WTC11 (cell line): Measurements from ENCODE around the gene TNNT1. TPM values are rescaled to one million over a fixed set of nuclear protein-coding genes. Genes with fewer than 3 reads are reported as not detected.

ENCODE experiments used
- ATAC-seq: fragments of 200-7000 bp; cut with Tn5 transposase; 2 replicates; pipeline ENCODE4 v1.10.0; 2021; ENCODE audit warnings: mild to moderate bottlenecking, moderate library complexity
- CTCF ChIA-PET: fragments of 300-600 bp; sonication (Branson Sonifier 250); formaldehyde crosslinking; loops from one replicate; lab custom pipeline; 2021; ENCODE audit warnings: antibody characterized with exemption; lab: Charles Lee
- POLR2A ChIA-PET: fragments of 350-600 bp; sonication (Branson Sonifier 250); formaldehyde crosslinking; loops from one replicate; lab custom pipeline; 2021; ENCODE audit warnings: antibody characterized with exemption; lab: Charles Lee
- DNase-seq: peaks from one replicate; pipeline ENCODE4 v3.0.0; 2021; ENCODE audit warnings: low spot score
- H3K27ac Mint-ChIP-seq: 2 replicates; pipeline ENCODE4 v1.8.0; 2021; ENCODE audit warnings: mixed read lengths
- H3K27me3 Mint-ChIP-seq: 2 replicates; pipeline ENCODE4 v1.8.0; 2021; ENCODE audit warnings: low read depth, mild to moderate bottlenecking, moderate library complexity, mixed read lengths
- H3K36me3 Mint-ChIP-seq: 2 replicates; pipeline ENCODE4 v1.8.0; 2021; ENCODE audit warnings: mixed read lengths
- H3K4me1 Mint-ChIP-seq: 2 replicates; pipeline ENCODE4 v1.8.0; 2022; ENCODE audit warnings: mixed read lengths
- H3K4me3 Mint-ChIP-seq: 2 replicates; pipeline ENCODE4 v1.8.0; 2021; ENCODE audit warnings: mild to moderate bottlenecking, moderate library complexity, mixed read lengths
- H3K9me3 Mint-ChIP-seq: 2 replicates; pipeline ENCODE4 v1.8.0; 2021; ENCODE audit warnings: mixed read lengths
- ESRRA ChIP-seq: sonication (generic); formaldehyde crosslinking; IDR thresholded peaks from 2 replicates; pipeline ENCODE4 v1.8.1; 2022; ENCODE audit warnings: mild to moderate bottlenecking, missing genetic modification reagents, borderline replicate concordance
- FOXK1 ChIP-seq: sonication (generic); formaldehyde crosslinking; IDR thresholded peaks from 2 replicates; pipeline ENCODE4 v1.8.0; 2022; ENCODE audit warnings: mild to moderate bottlenecking, moderate library complexity, missing genetic modification reagents
- FOXP1 ChIP-seq: sonication (generic); formaldehyde crosslinking; IDR thresholded peaks from 2 replicates; pipeline ENCODE4 v1.8.0; 2022; ENCODE audit warnings: missing genetic modification reagents, mild to moderate bottlenecking, moderate library complexity, borderline replicate concordance
- NR3C1 ChIP-seq: sonication (generic); formaldehyde crosslinking; conservative IDR thresholded peaks from 2 replicates; pipeline ENCODE4 v1.8.1; 2023; ENCODE audit warnings: low read depth, mild to moderate bottlenecking, missing genetic modification reagents
- OVOL2 ChIP-seq: fragments of 250-450 bp; sonication (Bioruptor Pico); IDR thresholded peaks from 2 replicates; pipeline ENCODE4 v1.9.0; 2021; ENCODE audit warnings: mild to moderate bottlenecking, borderline replicate concordance
- RELA ChIP-seq: sonication (generic); formaldehyde crosslinking; IDR thresholded peaks from 2 replicates; pipeline ENCODE4 v1.8.1; 2022; ENCODE audit warnings: missing genetic modification reagents, mild to moderate bottlenecking, borderline replicate concordance
- SMAD3 ChIP-seq: sonication (generic); formaldehyde crosslinking; IDR thresholded peaks from 2 replicates; pipeline ENCODE4 v1.8.0; 2022; ENCODE audit warnings: missing genetic modification reagents, mild to moderate bottlenecking, borderline replicate concordance
- SOX15 ChIP-seq: fragments of 250-450 bp; sonication (Bioruptor Pico); IDR thresholded peaks from 2 replicates; pipeline ENCODE4 v1.9.0; 2021; ENCODE audit warnings: mild to moderate bottlenecking
- ZNF219 ChIP-seq: sonication (generic); formaldehyde crosslinking; IDR thresholded peaks from 2 replicates; pipeline ENCODE4 v1.8.0; 2023; ENCODE audit warnings: missing genetic modification reagents, mild to moderate bottlenecking, borderline replicate concordance
- ZNF232 ChIP-seq: sonication (generic); formaldehyde crosslinking; IDR thresholded peaks from 2 replicates; pipeline ENCODE4 v1.8.0; 2022; ENCODE audit warnings: mild to moderate bottlenecking, missing genetic modification reagents
- total RNA-seq: library from RNA; stranded (reverse); gene quantifications from 3 replicates; pipeline ENCODE4 v1.2.3, GENCODE V29; 2021
- TF ChIP-seq, protein P1 (sequence below): fragments of 200-600 bp; IDR thresholded peaks from 2 replicates; pipeline ENCODE4 v1.8.0; 2022; ENCODE audit warnings: antibody characterized with exemption
- TF ChIP-seq, protein P2 (sequence below): sonication (generic); formaldehyde crosslinking; IDR thresholded peaks from 2 replicates; pipeline ENCODE4 v1.8.1; 2023; ENCODE audit warnings: mild to moderate bottlenecking, missing genetic modification reagents
- TF ChIP-seq, protein P3 (sequence below): fragments of 250-450 bp; sonication (Bioruptor Pico); IDR thresholded peaks from 2 replicates; pipeline ENCODE4 v1.9.0; 2021; ENCODE audit warnings: moderate library complexity, mild to moderate bottlenecking, inconsistent platforms, borderline replicate concordance
- TF ChIP-seq, protein P4 (sequence below): sonication (generic); formaldehyde crosslinking; IDR thresholded peaks from 2 replicates; pipeline ENCODE4 v1.8.1; 2022; ENCODE audit warnings: missing genetic modification reagents, borderline replicate concordance
- TF ChIP-seq, protein P5 (sequence below): sonication (generic); formaldehyde crosslinking; IDR thresholded peaks from 2 replicates; pipeline ENCODE4 v1.8.1; 2022; ENCODE audit warnings: mild to moderate bottlenecking, missing genetic modification reagents, moderate library complexity, borderline replicate concordance

The TNNT1 gene
- total RNA-seq, 1 experiment from 2014 or later = 50.6 TPM

DNA sequence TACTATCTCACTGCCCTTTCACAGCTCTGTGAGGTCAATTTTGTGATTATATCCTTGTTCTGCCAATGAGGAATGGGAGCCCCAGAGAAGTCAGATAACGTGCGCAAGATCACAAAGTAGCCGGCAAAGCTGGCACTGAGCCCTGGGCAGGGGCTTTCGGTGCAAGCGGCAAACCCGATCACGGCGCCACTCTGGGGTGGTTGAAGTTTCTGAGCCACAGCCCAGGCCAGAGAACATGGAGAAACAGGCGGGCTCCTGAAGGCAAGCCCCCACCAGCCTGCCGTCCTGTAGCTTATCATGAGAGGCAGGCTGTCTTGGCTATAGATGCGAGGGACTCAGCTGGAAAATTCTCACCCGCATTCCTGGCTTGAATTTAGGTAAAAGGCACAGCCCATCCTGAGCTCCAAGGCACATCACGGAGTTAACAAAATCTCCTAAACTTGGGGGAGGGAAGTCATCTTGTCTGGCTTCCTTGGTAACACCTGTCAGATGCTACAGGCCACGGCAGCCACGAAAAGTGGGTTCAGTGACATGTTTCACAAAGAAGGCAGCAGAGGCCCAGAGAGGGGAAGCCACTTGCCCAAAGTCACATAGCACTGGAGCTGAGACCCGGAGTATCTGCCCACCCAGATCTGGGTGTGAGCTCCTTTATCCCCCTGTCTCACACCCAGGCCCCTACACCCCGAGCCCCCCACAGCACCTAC lies 12.5 kb downstream of the TNNT1 start:
- no peak overlapping the region for H3K4me3 Mint-ChIP-seq
- H3K4me1 Mint-ChIP-seq = peaks cover 32% of the 10 kb centered on the region
- no peak overlapping the region for H3K27ac Mint-ChIP-seq
- no peaks in the 10 kb centered on the region for H3K9me3 Mint-ChIP-seq
- ChIA-PET CTCF (interaction anchor here (1.0 to 4.5 kb wide), 4 partner anchors 10 to 40 kb away, joined by 3 to 29 read pairs (median 8); partner anchors contain the start of gene DNAAF3), POLR2A (interaction anchor here (1.8 kb wide), 1 partner anchor 10 kb away, joined by 5 read pairs; no protein-coding TSS in a partner anchor)
- peaks cover 7% of the 10 kb centered on the region for H3K36me3 Mint-ChIP-seq
- no peak for DNase-seq
- H3K27me3 Mint-ChIP-seq = peaks cover 6% of the 10 kb centered on the region
- ATAC-seq = no peak
- no peak for TF ChIP-seq OVOL2

DNA sequence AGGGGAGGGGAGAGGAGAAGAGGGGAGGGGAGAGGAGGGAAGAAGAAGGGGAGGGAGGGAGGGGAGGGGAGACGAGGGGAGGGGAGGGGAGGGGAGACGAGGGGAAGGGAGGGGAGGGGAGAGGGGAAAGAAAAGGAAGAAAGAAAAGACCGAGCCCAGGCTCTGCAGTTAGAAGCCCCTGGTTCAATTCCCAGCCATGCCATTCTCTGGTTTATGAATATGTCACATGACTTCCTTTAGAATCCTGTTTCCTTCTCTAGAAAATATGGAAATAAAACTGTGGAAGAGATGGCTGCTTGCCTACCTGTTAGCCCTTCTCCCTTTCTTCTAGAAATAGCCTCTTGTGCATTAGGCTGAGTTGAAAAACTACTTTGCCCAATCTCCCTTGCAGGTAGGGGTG lies 14.3 kb downstream of the TNNT1 start:
- CTCF ChIA-PET = interaction anchor here (0.6 to 4.5 kb wide), 9 partner anchors 12 to 254 kb away, joined by 3 to 29 read pairs (median 4); no protein-coding TSS in a partner anchor
- Mint-ChIP-seq H3K4me3 (no peak overlapping the region), H3K36me3 (peaks cover 3% of the 10 kb centered on the region; the same call in 1 of the 2 replicates), H3K9me3 (no peaks in the 10 kb centered on the region), H3K27me3 (no peaks in the 10 kb centered on the region), H3K27ac (no peak overlapping the region), H3K4me1 (peaks cover 27% of the 10 kb centered on the region)
- no peak for ATAC-seq
- TF ChIP-seq SOX15 (CRISPR knock-in tag) = no peak
- TF ChIP-seq, protein P1, sequence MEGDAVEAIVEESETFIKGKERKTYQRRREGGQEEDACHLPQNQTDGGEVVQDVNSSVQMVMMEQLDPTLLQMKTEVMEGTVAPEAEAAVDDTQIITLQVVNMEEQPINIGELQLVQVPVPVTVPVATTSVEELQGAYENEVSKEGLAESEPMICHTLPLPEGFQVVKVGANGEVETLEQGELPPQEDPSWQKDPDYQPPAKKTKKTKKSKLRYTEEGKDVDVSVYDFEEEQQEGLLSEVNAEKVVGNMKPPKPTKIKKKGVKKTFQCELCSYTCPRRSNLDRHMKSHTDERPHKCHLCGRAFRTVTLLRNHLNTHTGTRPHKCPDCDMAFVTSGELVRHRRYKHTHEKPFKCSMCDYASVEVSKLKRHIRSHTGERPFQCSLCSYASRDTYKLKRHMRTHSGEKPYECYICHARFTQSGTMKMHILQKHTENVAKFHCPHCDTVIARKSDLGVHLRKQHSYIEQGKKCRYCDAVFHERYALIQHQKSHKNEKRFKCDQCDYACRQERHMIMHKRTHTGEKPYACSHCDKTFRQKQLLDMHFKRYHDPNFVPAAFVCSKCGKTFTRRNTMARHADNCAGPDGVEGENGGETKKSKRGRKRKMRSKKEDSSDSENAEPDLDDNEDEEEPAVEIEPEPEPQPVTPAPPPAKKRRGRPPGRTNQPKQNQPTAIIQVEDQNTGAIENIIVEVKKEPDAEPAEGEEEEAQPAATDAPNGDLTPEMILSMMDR = no peak
- TF ChIP-seq FOXP1 (CRISPR knock-in tag) = no peak
- TF ChIP-seq FOXK1 = no peak
- TF ChIP-seq, protein P2, sequence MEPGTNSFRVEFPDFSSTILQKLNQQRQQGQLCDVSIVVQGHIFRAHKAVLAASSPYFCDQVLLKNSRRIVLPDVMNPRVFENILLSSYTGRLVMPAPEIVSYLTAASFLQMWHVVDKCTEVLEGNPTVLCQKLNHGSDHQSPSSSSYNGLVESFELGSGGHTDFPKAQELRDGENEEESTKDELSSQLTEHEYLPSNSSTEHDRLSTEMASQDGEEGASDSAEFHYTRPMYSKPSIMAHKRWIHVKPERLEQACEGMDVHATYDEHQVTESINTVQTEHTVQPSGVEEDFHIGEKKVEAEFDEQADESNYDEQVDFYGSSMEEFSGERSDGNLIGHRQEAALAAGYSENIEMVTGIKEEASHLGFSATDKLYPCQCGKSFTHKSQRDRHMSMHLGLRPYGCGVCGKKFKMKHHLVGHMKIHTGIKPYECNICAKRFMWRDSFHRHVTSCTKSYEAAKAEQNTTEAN (CRISPR knock-in tag) = no peak
- POLR2A ChIA-PET = no interaction called here
- DNase-seq = no peak

DNA sequence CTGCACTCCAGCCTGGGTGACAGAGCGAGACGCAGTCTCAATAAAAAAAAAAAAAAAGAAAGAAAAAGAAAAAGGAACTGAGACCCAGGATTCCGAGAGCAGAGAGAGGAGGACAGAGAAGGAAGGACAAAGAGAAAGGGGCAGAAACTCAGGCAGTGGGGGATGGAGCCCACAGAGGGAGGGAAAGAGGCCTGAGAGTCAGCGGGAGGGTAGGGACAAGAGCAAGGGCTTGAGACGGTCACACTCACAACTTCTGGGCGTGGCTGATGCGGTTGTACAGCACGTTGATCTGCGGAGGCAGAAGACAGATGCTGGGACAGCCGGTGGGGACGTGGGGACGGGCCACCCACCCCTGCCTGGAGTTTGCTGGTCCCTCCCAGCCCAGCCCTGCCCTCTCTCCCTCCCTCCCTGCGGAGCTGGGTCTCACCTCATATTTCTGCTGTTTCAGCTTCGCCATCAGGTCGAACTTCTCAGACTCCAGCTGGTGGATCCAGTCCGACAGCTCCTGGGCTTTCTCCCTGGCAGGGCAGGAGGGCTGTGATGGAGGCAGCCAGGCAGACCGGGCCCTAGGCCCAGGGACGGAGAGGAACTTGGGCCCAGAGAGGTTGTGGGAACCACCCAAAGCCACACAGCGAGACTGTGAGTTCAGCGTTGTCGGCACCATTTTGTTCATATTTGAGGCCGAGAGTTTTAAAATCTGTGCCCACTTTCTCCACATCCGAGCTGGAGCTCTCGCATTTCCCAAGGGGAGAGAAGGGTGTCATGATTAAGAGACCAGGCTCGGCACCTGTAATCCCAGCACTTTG lies 15.2 kb downstream of the TNNT1 start:
- ChIA-PET POLR2A (interaction anchor here (0.6 to 1.1 kb wide), 3 partner anchors 13 to 126 kb away, joined by 3 to 6 read pairs (median 4); no protein-coding TSS in a partner anchor), CTCF (interaction anchor here (0.6 to 4.5 kb wide), 10 partner anchors 13 to 505 kb away, joined by 3 to 29 read pairs (median 8); partner anchors contain the start of genes PPP1R12C and RDH13)
- Mint-ChIP-seq H3K36me3 (peaks cover 3% of the 10 kb centered on the region; the same call in 1 of the 2 replicates), H3K27me3 (no peaks in the 10 kb centered on the region; the same call in none of the 2 replicates)
- TF ChIP-seq, protein P3, sequence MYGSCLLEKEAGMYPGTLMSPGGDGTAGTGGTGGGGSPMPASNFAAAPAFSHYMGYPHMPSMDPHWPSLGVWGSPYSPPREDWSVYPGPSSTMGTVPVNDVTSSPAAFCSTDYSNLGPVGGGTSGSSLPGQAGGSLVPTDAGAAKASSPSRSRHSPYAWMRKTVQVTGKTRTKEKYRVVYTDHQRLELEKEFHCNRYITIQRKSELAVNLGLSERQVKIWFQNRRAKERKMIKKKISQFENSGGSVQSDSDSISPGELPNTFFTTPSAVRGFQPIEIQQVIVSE (CRISPR knock-in tag) = no peak
- TF ChIP-seq, all 79 proteins: peak for 0
- no peaks in the 10 kb centered on the region for H3K9me3 Mint-ChIP-seq
- H3K4me1 Mint-ChIP-seq = peaks cover 33% of the 10 kb centered on the region
- DNase-seq = no peak
- H3K4me3 Mint-ChIP-seq = no peak overlapping the region
- no peak for ATAC-seq
- H3K27ac Mint-ChIP-seq = no peak overlapping the region

DNA sequence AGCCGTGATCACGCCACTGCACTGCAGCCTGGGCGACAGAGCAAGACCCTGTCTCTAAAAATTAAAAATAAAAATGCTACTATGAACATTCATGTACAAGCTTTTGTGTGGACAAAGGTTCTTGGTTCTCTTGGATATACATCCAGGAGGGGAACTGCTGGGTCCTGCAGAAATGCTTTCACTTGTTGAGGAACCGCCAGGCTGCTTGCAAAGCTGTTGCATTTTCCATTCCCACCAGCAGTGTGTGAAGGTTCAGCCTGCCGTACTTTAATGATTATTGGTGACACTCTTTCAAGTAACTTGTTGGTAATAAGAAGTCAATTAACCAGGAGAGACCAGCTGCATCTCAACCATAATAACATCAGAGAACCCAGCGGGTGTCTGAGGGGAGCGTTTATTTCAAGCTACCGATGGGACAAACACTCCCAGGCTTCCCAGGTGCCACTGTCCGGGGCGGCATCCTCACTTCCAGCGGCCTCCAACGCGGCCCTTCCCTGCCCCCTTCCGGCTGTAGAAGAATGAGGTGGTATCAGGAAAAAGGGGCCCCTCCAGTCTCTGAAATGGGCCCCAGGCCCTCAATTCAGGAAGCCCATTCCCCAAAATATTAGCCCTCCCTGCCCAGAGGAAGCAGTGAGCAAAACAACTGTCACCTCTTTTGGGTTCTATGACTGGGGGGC lies 16.4 kb downstream of the TNNT1 start:
- no peak overlapping the region for H3K4me3 Mint-ChIP-seq
- H3K27me3 Mint-ChIP-seq = peaks cover 4% of the 10 kb centered on the region
- DNase-seq = no peak
- ATAC-seq = peak; percentile 66
- peaks cover 3% of the 10 kb centered on the region; the same call in 1 of the 2 replicates for H3K36me3 Mint-ChIP-seq
- CTCF ChIA-PET = interaction anchor here (0.6 to 3.6 kb wide), 11 partner anchors 8 to 252 kb away, joined by 4 to 26 read pairs (median 8); partner anchors contain the start of gene PPP1R12C
- H3K4me1 Mint-ChIP-seq = peaks cover 23% of the 10 kb centered on the region
- 0 out of 2 replicates have a peak overlapping the region, but pooled peaks have one; percentile 22 for H3K27ac Mint-ChIP-seq
- POLR2A ChIA-PET = interaction anchor here (0.6 to 1.1 kb wide), 3 partner anchors 14 to 15 kb away, joined by 3 read pairs; partner anchors contain the start of gene PPP1R12C
- H3K9me3 Mint-ChIP-seq = no peaks in the 10 kb centered on the region
- TF ChIP-seq RELA (CRISPR knock-in tag) = no peak
- TF ChIP-seq ZNF232 = no peak
- TF ChIP-seq, protein P4, sequence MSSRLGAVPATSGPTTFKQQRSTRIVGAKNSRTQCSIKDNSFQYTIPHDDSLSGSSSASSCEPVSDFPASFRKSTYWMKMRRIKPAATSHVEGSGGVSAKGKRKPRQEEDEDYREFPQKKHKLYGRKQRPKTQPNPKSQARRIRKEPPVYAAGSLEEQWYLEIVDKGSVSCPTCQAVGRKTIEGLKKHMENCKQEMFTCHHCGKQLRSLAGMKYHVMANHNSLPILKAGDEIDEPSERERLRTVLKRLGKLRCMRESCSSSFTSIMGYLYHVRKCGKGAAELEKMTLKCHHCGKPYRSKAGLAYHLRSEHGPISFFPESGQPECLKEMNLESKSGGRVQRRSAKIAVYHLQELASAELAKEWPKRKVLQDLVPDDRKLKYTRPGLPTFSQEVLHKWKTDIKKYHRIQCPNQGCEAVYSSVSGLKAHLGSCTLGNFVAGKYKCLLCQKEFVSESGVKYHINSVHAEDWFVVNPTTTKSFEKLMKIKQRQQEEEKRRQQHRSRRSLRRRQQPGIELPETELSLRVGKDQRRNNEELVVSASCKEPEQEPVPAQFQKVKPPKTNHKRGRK (CRISPR knock-in tag) = no peak
- no peak for TF ChIP-seq SMAD3
- TF ChIP-seq, protein P5, sequence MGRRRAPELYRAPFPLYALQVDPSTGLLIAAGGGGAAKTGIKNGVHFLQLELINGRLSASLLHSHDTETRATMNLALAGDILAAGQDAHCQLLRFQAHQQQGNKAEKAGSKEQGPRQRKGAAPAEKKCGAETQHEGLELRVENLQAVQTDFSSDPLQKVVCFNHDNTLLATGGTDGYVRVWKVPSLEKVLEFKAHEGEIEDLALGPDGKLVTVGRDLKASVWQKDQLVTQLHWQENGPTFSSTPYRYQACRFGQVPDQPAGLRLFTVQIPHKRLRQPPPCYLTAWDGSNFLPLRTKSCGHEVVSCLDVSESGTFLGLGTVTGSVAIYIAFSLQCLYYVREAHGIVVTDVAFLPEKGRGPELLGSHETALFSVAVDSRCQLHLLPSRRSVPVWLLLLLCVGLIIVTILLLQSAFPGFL (CRISPR knock-in tag) = no peak
- no peak for TF ChIP-seq NR3C1 (CRISPR knock-in tag)
- no peak for TF ChIP-seq ZNF219 (CRISPR knock-in tag)
- no peak for TF ChIP-seq ESRRA (CRISPR knock-in tag)
